Measurements from ENCODE around the gene ABCG4.

ABCG4 gene

DNA sequence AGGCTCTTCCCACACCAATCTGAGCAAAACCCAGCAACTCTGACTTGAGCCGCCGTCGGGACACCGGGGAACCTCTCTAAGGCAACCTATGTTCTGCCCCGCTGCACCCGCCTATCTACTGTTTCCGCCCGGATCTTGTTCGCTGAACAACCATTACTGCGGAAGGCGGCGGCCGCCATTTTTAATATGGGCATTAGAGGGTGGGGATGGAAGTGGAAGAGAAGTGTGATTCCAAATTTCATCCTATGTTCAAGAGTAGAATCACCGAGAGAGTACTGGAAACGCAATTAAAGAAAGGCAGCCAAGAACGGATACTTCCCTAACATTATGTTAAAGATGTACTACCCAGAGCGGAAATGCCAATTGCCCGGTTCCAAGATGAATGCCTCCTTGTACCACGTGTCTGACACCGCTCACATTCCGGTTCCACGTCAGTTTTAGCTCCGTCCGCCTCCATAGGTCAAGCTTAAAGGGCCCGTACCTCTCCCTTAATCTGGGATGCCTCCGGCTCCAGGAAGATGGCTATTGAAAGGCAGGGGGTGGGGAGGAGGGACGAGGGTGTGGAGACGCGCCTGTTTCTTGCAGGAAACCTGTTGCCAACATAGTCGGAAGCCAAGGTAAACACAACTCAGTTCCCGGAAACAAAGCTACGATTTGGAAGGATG lies 47.0 kb upstream of the ABCG4 start, which contains the start of gene DPAGT1:
DPAGT1 (minus strand) TSS at position 95 of the 665 bp plus-strand sequence. CDS start 198 bp downstream, outside the sequence.
- TF ChIP-seq POLR2AphosphoS5 (IDR thresholded peaks at IDR 0.05; ENCODE audit: low read depth, low read length) = 0 out of 2 replicates have a peak, but pooled peaks have one; percentile 23
- TF ChIP-seq SIN3A (IDR thresholded peaks at IDR 0.05; ENCODE audit: borderline replicate concordance, insufficient read depth, low read length) = peak; percentile 79; the same call in 1 of the 2 replicates
- TF ChIP-seq FOXP2 (optimal IDR thresholded peaks at IDR 0.05; ENCODE audit: borderline replicate concordance, extremely low read depth, extremely low read length, insufficient read depth) = peak; percentile 94
- peak; percentile 35; the same call in 1 of the 2 replicates for TF ChIP-seq TAF1 (IDR thresholded peaks at IDR 0.05; ENCODE audit: borderline replicate concordance, insufficient read depth, low read length)
- peak in 1 of 2 experiments; percentile 49; a peak in 1 of 4 replicates for TF ChIP-seq REST (IDR thresholded peaks at IDR 0.05; ENCODE audit: insufficient read depth in 1 of 2, low read depth in 2 of 2, low read length in 2 of 2)

- no peak for TF ChIP-seq FOXP2 (optimal IDR thresholded peaks at IDR 0.05; ENCODE audit: borderline replicate concordance, extremely low read depth, extremely low read length, insufficient read depth)
- no peak for TF ChIP-seq SIN3A (IDR thresholded peaks at IDR 0.05; ENCODE audit: borderline replicate concordance, insufficient read depth, low read length)
- TF ChIP-seq POLR2AphosphoS5 (IDR thresholded peaks at IDR 0.05; ENCODE audit: low read depth, low read length) = no peak
- no peak for TF ChIP-seq REST (IDR thresholded peaks at IDR 0.05; ENCODE audit: insufficient read depth in 1 of 2, low read depth in 2 of 2, low read length in 2 of 2)
These were observed 45.1 kb upstream of the ABCG4 start for GRCh38 chr11:119103793-119104192.

- TF ChIP-seq TAF1 (IDR thresholded peaks at IDR 0.05; ENCODE audit: borderline replicate concordance, insufficient read depth, low read length) (no peak), SIN3A (IDR thresholded peaks at IDR 0.05; ENCODE audit: borderline replicate concordance, insufficient read depth, low read length) (no peak), REST (IDR thresholded peaks at IDR 0.05; ENCODE audit: insufficient read depth in 1 of 2, low read depth in 2 of 2, low read length in 2 of 2) (no peak), FOXP2 (optimal IDR thresholded peaks at IDR 0.05; ENCODE audit: borderline replicate concordance, extremely low read depth, extremely low read length, insufficient read depth) (peak; percentile 70), POLR2AphosphoS5 (IDR thresholded peaks at IDR 0.05; ENCODE audit: low read depth, low read length) (0 out of 2 replicates have a peak, but pooled peaks have one; percentile 52)
These were observed 42.0 kb upstream of the ABCG4 start, which contains the start of gene C2CD2L for GRCh38 chr11:119106564-119107537. TSS of gene C2CD2L (plus strand) at chr11:119107344. CDS start at chr11:119107742, 398 bp downstream.

GRCh38 chr11:119107538-119108145 lies 41.2 kb upstream of the ABCG4 start:
- TF ChIP-seq REST (IDR thresholded peaks at IDR 0.05; ENCODE audit: insufficient read depth in 1 of 2, low read depth in 2 of 2, low read length in 2 of 2) (no peak), FOXP2 (optimal IDR thresholded peaks at IDR 0.05; ENCODE audit: borderline replicate concordance, extremely low read depth, extremely low read length, insufficient read depth) (no peak), SIN3A (IDR thresholded peaks at IDR 0.05; ENCODE audit: borderline replicate concordance, insufficient read depth, low read length) (no peak), POLR2AphosphoS5 (IDR thresholded peaks at IDR 0.05; ENCODE audit: low read depth, low read length) (no peak), TAF1 (IDR thresholded peaks at IDR 0.05; ENCODE audit: borderline replicate concordance, insufficient read depth, low read length) (no peak)

Measured in PFSK-1 (cell line).